Measurements from ENCODE around the gene OR2T2.
"Not testable (repeated sequence)": the region's sequence is repeated elsewhere in the genome, so short reads cannot be mapped to it uniquely, and the experiment has no call there.

DNA sequence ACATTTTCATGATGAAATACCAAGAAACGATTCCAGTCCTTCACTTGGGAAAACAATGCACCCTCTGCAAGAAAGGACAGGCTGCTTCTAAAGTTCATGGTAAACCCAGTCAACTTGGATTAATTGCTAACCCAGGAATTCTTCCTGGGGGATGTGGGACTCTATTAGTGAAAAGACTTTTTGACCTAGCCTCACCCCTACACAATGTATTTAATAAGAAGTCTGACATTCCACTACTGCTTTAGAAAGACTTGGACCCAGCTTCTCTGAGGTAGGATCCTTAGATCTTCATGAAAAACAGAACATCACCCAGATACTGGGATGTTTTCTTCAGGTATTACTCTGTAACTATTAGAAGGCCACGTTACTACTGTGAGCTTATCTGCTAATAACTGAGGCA lies at the start of gene OR2T2:
- not testable (repeated sequence) for TF ChIP-seq EZH2 (IDR thresholded peaks at IDR 0.05; ENCODE audit: low read depth, unreplicated experiment); POLR2AphosphoS5 (IDR thresholded peaks at IDR 0.05; ENCODE audit: low read depth); EZH2phosphoT487 (IDR thresholded peaks at IDR 0.05; ENCODE audit: unreplicated experiment); NANOG (IDR thresholded peaks at IDR 0.05; ENCODE audit: borderline replicate concordance); JUNB (IDR thresholded peaks at IDR 0.05; ENCODE audit: unreplicated experiment); CREB1 (CRISPR knock-in tag; IDR thresholded peaks at IDR 0.05; ENCODE audit: low read depth); ZNF331 (CRISPR knock-in tag; IDR thresholded peaks at IDR 0.05; ENCODE audit: low read depth); ZNF114 (CRISPR knock-in tag; IDR thresholded peaks at IDR 0.05)
- TF ChIP-seq, protein P1, sequence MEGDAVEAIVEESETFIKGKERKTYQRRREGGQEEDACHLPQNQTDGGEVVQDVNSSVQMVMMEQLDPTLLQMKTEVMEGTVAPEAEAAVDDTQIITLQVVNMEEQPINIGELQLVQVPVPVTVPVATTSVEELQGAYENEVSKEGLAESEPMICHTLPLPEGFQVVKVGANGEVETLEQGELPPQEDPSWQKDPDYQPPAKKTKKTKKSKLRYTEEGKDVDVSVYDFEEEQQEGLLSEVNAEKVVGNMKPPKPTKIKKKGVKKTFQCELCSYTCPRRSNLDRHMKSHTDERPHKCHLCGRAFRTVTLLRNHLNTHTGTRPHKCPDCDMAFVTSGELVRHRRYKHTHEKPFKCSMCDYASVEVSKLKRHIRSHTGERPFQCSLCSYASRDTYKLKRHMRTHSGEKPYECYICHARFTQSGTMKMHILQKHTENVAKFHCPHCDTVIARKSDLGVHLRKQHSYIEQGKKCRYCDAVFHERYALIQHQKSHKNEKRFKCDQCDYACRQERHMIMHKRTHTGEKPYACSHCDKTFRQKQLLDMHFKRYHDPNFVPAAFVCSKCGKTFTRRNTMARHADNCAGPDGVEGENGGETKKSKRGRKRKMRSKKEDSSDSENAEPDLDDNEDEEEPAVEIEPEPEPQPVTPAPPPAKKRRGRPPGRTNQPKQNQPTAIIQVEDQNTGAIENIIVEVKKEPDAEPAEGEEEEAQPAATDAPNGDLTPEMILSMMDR (conservative IDR thresholded peaks at IDR 0.05; ENCODE audit: low read depth in 2 of 2): not testable (repeated sequence)
- TF ChIP-seq, protein P2, sequence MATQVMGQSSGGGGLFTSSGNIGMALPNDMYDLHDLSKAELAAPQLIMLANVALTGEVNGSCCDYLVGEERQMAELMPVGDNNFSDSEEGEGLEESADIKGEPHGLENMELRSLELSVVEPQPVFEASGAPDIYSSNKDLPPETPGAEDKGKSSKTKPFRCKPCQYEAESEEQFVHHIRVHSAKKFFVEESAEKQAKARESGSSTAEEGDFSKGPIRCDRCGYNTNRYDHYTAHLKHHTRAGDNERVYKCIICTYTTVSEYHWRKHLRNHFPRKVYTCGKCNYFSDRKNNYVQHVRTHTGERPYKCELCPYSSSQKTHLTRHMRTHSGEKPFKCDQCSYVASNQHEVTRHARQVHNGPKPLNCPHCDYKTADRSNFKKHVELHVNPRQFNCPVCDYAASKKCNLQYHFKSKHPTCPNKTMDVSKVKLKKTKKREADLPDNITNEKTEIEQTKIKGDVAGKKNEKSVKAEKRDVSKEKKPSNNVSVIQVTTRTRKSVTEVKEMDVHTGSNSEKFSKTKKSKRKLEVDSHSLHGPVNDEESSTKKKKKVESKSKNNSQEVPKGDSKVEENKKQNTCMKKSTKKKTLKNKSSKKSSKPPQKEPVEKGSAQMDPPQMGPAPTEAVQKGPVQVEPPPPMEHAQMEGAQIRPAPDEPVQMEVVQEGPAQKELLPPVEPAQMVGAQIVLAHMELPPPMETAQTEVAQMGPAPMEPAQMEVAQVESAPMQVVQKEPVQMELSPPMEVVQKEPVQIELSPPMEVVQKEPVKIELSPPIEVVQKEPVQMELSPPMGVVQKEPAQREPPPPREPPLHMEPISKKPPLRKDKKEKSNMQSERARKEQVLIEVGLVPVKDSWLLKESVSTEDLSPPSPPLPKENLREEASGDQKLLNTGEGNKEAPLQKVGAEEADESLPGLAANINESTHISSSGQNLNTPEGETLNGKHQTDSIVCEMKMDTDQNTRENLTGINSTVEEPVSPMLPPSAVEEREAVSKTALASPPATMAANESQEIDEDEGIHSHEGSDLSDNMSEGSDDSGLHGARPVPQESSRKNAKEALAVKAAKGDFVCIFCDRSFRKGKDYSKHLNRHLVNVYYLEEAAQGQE (IDR thresholded peaks at IDR 0.05; ENCODE audit: unreplicated experiment): not testable (repeated sequence)
